ENCODE measurements around the gene MROH9. TPM values are rescaled to one million over a fixed set of nuclear protein-coding genes. Genes with fewer than 3 reads are reported as not detected.

MROH9 gene
- total and polyA plus RNA-seq, 9 of the 15 experiments (the other 6 are each of a cell fraction or from before 2014, with no cell fraction given), result not detected

DNA sequence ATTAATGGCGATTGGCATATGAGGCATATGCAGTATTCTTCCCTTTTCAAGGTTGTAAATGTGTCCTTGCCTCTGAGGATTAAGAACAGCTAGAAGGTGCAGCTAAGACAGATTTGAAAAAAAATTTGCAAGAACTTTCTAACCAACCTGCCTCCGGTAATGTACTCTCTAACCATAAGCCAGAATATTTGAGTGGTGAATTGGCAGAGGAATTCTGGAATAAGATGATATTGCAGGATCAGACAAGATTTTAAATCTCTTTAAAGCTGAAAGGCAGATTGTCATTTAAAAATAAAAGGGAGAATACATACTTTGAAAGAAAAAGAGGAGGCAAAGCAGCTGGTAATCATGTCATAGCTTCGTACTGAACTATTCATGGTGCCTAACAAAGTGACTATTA lies 29.2 kb downstream of the MROH9 start:
- FAIRE-seq, result no peak
- in situ Hi-C loops (cut with MboI), result no loop called here

More for the DNA sequence above, 29.2 kb downstream of the MROH9 start:
- H3K27me3 ChIP-seq (ENCODE audit: control insufficient read depth in 2 of 2, insufficient read depth in 2 of 2, low read length in 2 of 2), result no peaks in the 10 kb centered on the region
- H3K4me3 ChIP-seq, result no peak overlapping the region
- no peak for DNase-seq (ENCODE audit: extremely low read depth in 1 of 4, low spot score in 3 of 4)
- 0 out of 2 replicates have a peak, but pooled peaks cover 2% of the 10 kb centered on the region for H3K9me3 ChIP-seq (replicated peaks; ENCODE audit: control insufficient read depth, insufficient read depth, low read depth, low read length)
- 0% methylated on average over 3 of the region's 3 CpGs for WGBS (ENCODE audit: insufficient coverage, low coverage, missing lambda C conversion rate)
- no TSS peak for BruUV-seq (replicated peaks)
- H3K36me3 ChIP-seq (ENCODE audit: control insufficient read depth, insufficient read depth, low read length), result no peaks in the 10 kb centered on the region
- no peak overlapping the region for H3K9ac ChIP-seq (ENCODE audit: insufficient read depth in 1 of 2, low read depth in 2 of 2, low read length in 2 of 2)
- no peak overlapping the region for H3K4me2 ChIP-seq (ENCODE audit: insufficient read depth, low read length)
- no peaks in the 10 kb centered on the region for H3K79me2 ChIP-seq (ENCODE audit: control insufficient read depth, insufficient read depth, low read length)
- intact Hi-C loops (cut with micrococcal nuclease), result no loop called here
- H3K9me1 ChIP-seq (ENCODE audit: control insufficient read depth, insufficient read depth, low read length), result no peaks in the 10 kb centered on the region
- CTCF ChIA-PET (ENCODE audit: low intra/inter-chr PET ratio), result no interaction called here
- POLR2A ChIA-PET, result no interaction called here
- no peaks in the 10 kb centered on the region for H3K4me1 ChIP-seq (replicated peaks in 1 of 2; ENCODE audit: control insufficient read depth in 2 of 2, insufficient read depth in 2 of 2, low read length in 2 of 2)
- no peak overlapping the region for H2AFZ ChIP-seq (ENCODE audit: low read depth, low read length)
- no peak for ATAC-seq
- TF ChIP-seq, protein P1, sequence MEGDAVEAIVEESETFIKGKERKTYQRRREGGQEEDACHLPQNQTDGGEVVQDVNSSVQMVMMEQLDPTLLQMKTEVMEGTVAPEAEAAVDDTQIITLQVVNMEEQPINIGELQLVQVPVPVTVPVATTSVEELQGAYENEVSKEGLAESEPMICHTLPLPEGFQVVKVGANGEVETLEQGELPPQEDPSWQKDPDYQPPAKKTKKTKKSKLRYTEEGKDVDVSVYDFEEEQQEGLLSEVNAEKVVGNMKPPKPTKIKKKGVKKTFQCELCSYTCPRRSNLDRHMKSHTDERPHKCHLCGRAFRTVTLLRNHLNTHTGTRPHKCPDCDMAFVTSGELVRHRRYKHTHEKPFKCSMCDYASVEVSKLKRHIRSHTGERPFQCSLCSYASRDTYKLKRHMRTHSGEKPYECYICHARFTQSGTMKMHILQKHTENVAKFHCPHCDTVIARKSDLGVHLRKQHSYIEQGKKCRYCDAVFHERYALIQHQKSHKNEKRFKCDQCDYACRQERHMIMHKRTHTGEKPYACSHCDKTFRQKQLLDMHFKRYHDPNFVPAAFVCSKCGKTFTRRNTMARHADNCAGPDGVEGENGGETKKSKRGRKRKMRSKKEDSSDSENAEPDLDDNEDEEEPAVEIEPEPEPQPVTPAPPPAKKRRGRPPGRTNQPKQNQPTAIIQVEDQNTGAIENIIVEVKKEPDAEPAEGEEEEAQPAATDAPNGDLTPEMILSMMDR (IDR thresholded peaks at IDR 0.05 in 2 of 3, conservative IDR thresholded peaks at IDR 0.05 in 1 of 3; ENCODE audit: insufficient read depth in 2 of 3, low read depth in 1 of 3, low read length in 3 of 3), result no peak
- no peak for TF ChIP-seq E2F4 (CRISPR knock-in tag; IDR thresholded peaks at IDR 0.05; ENCODE audit: low read depth)
- no peak for TF ChIP-seq HDGF (IDR thresholded peaks at IDR 0.05)
- TF ChIP-seq, protein P2, sequence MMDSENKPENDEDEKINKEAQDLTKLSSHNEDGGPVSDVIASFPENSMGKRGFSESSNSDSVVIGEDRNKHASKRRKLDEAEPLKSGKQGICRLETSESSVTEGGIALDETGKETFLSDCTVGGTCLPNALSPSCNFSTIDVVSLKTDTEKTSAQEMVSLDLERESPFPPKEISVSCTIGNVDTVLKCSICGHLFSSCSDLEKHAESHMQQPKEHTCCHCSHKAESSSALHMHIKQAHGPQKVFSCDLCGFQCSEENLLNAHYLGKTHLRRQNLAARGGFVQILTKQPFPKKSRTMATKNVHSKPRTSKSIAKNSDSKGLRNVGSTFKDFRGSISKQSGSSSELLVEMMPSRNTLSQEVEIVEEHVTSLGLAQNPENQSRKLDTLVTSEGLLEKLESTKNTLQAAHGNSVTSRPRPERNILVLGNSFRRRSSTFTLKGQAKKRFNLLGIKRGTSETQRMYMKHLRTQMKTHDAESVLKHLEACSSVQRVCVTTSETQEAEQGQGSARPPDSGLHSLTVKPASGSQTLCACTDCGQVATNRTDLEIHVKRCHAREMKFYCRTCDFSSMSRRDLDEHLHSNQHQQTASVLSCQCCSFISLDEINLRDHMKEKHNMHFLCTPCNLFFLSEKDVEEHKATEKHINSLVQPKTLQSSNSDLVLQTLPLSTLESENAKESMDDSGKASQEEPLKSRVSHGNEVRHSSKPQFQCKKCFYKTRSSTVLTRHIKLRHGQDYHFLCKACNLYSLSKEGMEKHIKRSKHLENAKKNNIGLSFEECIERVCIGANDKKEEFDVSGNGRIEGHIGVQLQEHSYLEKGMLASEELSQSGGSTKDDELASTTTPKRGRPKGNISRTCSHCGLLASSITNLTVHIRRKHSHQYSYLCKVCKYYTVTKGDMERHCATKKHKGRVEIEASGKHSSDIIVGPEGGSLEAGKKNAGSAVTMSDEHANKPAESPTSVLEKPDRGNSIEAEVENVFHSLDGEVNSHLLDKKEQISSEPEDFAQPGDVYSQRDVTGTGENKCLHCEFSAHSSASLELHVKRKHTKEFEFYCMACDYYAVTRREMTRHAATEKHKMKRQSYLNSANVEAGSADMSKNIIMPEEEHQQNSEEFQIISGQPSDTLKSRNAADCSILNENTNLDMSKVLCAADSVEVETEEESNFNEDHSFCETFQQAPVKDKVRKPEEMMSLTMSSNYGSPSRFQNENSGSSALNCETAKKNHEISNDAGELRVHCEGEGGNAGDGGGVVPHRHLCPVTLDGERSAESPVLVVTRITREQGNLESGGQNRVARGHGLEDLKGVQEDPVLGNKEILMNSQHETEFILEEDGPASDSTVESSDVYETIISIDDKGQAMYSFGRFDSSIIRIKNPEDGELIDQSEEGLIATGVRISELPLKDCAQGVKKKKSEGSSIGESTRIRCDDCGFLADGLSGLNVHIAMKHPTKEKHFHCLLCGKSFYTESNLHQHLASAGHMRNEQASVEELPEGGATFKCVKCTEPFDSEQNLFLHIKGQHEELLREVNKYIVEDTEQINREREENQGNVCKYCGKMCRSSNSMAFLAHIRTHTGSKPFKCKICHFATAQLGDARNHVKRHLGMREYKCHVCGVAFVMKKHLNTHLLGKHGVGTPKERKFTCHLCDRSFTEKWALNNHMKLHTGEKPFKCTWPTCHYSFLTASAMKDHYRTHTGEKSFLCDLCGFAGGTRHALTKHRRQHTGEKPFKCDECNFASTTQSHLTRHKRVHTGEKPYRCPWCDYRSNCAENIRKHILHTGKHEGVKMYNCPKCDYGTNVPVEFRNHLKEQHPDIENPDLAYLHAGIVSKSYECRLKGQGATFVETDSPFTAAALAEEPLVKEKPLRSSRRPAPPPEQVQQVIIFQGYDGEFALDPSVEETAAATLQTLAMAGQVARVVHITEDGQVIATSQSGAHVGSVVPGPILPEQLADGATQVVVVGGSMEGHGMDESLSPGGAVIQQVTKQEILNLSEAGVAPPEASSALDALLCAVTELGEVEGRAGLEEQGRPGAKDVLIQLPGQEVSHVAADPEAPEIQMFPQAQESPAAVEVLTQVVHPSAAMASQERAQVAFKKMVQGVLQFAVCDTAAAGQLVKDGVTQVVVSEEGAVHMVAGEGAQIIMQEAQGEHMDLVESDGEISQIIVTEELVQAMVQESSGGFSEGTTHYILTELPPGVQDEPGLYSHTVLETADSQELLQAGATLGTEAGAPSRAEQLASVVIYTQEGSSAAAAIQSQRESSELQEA (IDR thresholded peaks at IDR 0.05; ENCODE audit: low read depth), result no peak
- no peak for TF ChIP-seq MTA3 (IDR thresholded peaks at IDR 0.05; ENCODE audit: borderline replicate concordance)
- TF ChIP-seq HDAC8 (tag; IDR thresholded peaks at IDR 0.05), result no peak
- no peak for TF ChIP-seq ARID1B (IDR thresholded peaks at IDR 0.05)
- no peak for TF ChIP-seq NR2C1 (IDR thresholded peaks at IDR 0.05)
- TF ChIP-seq NR2C1 (tag; IDR thresholded peaks at IDR 0.05), result no peak
- no peaks in the 10 kb centered on the region for H4K20me1 ChIP-seq (replicated peaks; ENCODE audit: control insufficient read depth, insufficient read depth, low read length)
- no peak overlapping the region for H3K27ac ChIP-seq (ENCODE audit: extremely low read depth, low read depth, low read length)

All from K562 (cell line).